GM18520 (cell line): ENCODE results near the gene LYPD4.
"Not testable (repeated sequence)": the region's sequence is repeated elsewhere in the genome, so short reads cannot be mapped to it uniquely, and the experiment has no call there.

Experiments used
- ATAC-seq: cut with Tn5 transposase; IDR thresholded peaks from one replicate; pipeline ENCODE4 v1.9.1; 2021; ENCODE audit not compliant: unreplicated experiment

LYPD4 gene

GRCh38 chr19:41802770-41803169 is 41.7 kb downstream of the LYPD4 start:
- ATAC-seq: no peak

- ATAC-seq: no peak
Observed at GRCh38 chr19:41801792-41802211, 42.7 kb downstream of the LYPD4 start.

- no peak for ATAC-seq
Observed at GRCh38 chr19:41801031-41801430, 43.5 kb downstream of the LYPD4 start.

- no peak for ATAC-seq
Observed at GRCh38 chr19:41799444-41800000, 45.0 kb downstream of the LYPD4 start.

DNA sequence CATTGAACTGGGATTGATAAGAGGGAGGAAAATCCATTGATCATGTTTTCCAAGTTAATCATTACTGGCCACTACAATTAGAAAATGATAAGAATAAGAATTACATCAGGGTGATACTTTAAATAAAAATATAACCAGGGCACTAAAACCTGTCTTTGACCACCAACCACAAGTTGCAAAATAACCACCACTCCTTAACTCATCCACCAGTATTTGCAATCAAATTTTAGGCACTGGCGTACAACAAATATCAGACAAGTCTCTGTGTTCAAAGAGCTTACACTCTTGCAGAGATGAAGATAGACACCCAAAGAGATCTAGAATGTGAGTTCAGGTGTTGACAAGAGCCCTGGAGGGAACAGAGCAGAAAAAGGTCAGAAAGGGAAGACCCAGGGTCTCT is 47.6 kb downstream of the LYPD4 start:
- ATAC-seq: no peak

DNA sequence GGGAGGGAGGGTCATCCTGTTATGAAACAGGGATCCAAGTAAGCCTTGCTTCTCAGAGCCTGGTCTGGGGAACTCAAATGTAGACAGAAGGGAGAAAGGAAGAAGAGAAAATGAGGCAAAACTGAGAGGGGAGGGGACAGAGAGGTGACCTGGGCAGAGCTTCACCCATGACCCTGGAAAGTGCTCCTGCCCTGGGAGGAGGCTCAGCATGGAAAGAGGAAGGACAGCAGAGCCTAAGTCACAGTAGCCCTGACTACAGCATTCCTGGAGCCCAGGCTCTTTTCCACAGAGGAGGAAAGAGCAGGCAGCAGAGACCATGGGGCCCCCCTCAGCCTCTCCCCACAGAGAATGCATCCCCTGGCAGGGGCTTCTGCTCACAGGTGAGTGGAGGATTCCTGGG is 48.1 kb downstream of the LYPD4 start, which contains the start of gene CEACAM3:
Gene CEACAM3, plus strand, starts transcription at position 226 of the 400 bp plus-strand sequence. Its CDS starts 91 bp downstream, at position 317.
- ATAC-seq: no peak

DNA sequence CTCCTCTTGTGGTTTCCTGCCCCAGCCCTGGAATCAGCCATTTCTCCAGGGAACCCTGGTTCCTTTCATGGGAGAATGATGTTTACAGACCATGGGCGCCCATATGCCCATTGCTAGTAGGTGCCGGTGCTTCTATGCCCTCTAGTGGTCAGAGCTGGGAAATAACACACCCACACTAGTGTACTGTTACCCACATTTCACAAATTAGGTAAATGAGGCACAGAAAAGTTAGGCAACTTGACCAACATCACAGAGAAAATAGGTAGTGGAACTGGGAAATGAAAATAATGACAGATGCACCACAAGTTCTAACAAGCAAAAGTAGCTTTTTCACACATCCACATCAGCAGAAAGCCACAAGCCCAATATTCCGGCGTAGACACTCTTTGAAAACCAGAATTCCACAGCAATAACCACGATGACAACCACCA is 49.4 kb downstream of the LYPD4 start:
- ATAC-seq: no peak

DNA sequence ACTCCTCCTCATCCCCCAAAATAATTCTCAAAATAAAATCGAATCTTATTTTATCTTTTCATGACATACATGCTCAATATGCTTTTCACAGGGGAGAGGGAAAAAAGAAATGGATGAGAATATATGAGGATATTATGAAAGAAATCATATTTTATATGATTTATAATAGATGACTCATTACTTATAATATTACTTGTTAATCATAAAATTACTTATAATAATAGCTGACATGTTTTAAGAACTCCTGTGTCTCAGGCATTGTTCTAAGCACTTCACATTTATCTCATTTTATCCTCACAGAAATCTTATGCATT is 51.1 kb downstream of the LYPD4 start:
- no peak for ATAC-seq

DNA sequence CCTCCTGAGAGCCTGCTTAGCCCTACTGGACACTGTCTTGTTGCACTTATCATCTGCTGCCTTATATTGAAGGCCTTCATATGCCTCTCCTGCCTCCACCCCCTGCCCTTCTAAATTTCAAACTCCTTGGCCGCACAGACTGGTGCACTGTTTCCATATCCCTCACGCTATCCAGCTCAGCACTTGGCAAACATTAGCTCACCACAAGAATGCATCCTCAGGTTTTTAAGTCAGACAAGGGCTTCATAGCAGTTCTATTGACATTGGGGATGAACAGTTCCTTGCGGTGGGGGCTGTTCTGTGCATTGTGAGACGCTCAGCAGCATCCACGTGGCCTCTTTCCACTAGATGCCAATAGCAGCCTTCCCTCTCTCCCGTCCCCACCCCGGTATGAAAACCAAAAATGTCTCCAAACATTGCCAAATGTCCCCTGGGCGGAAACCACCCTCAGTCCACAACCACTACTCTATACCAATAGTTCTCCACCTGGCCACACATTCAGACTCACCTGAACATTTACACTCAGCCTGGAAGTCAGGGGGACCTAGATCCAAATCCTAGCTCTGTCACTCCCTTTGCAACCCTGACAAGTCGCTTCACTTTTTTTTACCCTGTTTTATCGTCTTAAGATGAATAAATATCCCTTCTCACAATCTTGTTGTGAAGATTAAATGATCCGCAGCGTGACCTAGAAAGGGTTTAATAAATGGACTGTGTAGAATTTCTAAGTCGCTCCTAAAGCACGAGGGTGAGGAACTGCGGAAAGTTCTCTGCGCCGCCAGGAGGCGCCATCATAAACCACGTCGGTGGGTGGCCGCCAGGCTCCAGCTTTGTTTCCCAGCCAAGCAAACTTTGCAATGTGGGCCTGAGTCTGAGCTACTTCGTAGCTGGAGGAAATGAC is 51.7 kb downstream of the LYPD4 start:
- no peak for ATAC-seq

DNA sequence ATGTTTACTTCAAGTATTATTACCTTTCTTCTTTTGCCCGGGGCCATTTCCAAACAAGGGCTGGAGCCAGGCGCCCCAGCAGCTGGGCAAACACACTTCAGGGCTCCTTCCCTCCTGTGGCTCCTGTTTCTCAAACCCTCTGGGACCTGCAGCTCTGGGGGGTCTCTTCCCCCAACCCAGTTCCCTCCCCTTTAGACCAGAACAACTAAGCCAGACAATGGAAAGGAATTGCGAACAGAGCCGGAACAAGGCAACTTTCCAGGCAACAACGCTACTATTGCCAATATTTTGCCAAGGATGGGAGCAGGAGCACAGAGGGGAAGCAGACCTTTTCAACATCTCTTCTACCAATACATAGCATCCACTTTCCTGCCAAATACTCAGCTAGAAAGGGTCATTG is 55.4 kb downstream of the LYPD4 start:
- ATAC-seq: not testable (repeated sequence)

DNA sequence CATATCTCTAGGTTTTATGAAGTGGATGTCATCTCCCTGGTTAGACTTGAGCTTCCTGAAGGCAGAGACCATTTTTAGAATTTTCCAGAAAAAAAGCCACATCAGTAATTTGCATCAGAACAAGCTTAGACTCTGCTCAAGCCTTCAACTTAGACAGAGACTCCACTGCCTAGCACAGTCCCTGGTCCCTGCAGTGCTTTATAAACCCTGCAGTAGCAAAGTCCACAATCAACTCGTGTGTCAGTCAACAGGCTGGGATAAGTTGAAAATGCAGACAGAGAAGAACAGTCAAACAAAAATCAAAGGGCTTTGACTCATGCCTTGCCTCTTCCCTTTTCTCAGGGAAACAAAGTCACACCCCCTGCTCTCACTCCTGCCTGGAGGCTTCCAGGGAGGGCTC is 56.0 kb downstream of the LYPD4 start:
- ATAC-seq: not testable (repeated sequence)
